ENCODE results near the gene NCS1. TPM values are rescaled to one million over a fixed set of nuclear protein-coding genes. Genes with fewer than 3 reads are reported as not detected.

NCS1 gene
- total and polyA plus RNA-seq, 8 donors, result 16.7 to 24.9 (median 19.7) TPM

- Histone ChIP-seq H3K9me3 (no peaks in the 10 kb centered on the region), H3K4me3 (no peak overlapping the region), H3K27me3 (peaks cover 0 to 25% of the 10 kb centered on the region in 2 donors), H3K27ac (no peak overlapping the region), H3K36me3 (no peaks in the 10 kb centered on the region), H3K4me1 (peaks cover 0 to 8% of the 10 kb centered on the region in 2 donors)
- DNase-seq, result no peak
- TF ChIP-seq CTCF (IDR thresholded peaks at IDR 0.05), result no peak
- intact Hi-C loops (cut with DNase I), result no loop called here
- ATAC-seq, result no peak
These were observed 4.6 kb downstream of the NCS1 start for GRCh38 chr9:130176760-130177159.

GRCh38 chr9:130177898-130178805, 5.9 kb downstream of the NCS1 start:
- ATAC-seq (no peak), DNase-seq (no peak)
- peaks cover 0 to 6% of the 10 kb centered on the region in 2 donors for H3K4me1 ChIP-seq
- TF ChIP-seq CTCF (IDR thresholded peaks at IDR 0.05), result no peak
- H3K27me3 ChIP-seq, result peaks cover 0 to 15% of the 10 kb centered on the region in 2 donors
- no peak overlapping the region for H3K4me3 ChIP-seq
- H3K36me3 ChIP-seq, result no peaks in the 10 kb centered on the region
- intact Hi-C loops (cut with DNase I), result no loop called here
- no peak overlapping the region for H3K27ac ChIP-seq
- no peaks in the 10 kb centered on the region for H3K9me3 ChIP-seq

- Histone ChIP-seq H3K27ac (no peak overlapping the region), H3K27me3 (peaks cover 0 to 2% of the 10 kb centered on the region in 2 donors), H3K4me3 (no peak overlapping the region), H3K4me1 (no peaks in the 10 kb centered on the region), H3K9me3 (no peaks in the 10 kb centered on the region), H3K36me3 (no peaks in the 10 kb centered on the region)
- intact Hi-C loops (cut with DNase I), result no loop called here
- ATAC-seq, result no peak
- DNase-seq, result no peak
- TF ChIP-seq CTCF (IDR thresholded peaks at IDR 0.05), result no peak
These were observed 7.2 kb downstream of the NCS1 start for GRCh38 chr9:130179331-130179907.

GRCh38 chr9:130180516-130180915, 8.3 kb downstream of the NCS1 start:
- H3K27me3 ChIP-seq, result no peaks in the 10 kb centered on the region
- H3K27ac ChIP-seq, result no peak overlapping the region
- no peak overlapping the region for H3K4me3 ChIP-seq
- H3K9me3 ChIP-seq, result no peaks in the 10 kb centered on the region
- no peaks in the 10 kb centered on the region for H3K4me1 ChIP-seq
- ATAC-seq, result no peak
- TF ChIP-seq CTCF (IDR thresholded peaks at IDR 0.05), result no peak
- no peak for DNase-seq
- intact Hi-C loops (cut with DNase I), result no loop called here
- no peaks in the 10 kb centered on the region for H3K36me3 ChIP-seq

- intact Hi-C loops (cut with DNase I), result no loop called here
- no peak overlapping the region for H3K4me3 ChIP-seq
These were observed 9.6 kb downstream of the NCS1 start for GRCh38 chr9:130181678-130182380.

More at GRCh38 chr9:130181678-130182380, 9.6 kb downstream of the NCS1 start:
- ATAC-seq, result no peak
- no peaks in the 10 kb centered on the region for H3K36me3 ChIP-seq
- no peaks in the 10 kb centered on the region for H3K9me3 ChIP-seq
- no peak for DNase-seq
- H3K4me1 ChIP-seq, result no peaks in the 10 kb centered on the region
- no peaks in the 10 kb centered on the region for H3K27me3 ChIP-seq
- H3K27ac ChIP-seq, result no peak overlapping the region
- no peak for TF ChIP-seq CTCF (IDR thresholded peaks at IDR 0.05)
